HepG2 (cell line): ENCODE data around the gene PRADC1. TPM values are rescaled to one million over a fixed set of nuclear protein-coding genes. Genes with fewer than 3 reads are reported as not detected.

Experiments
- GTF2F1 ChIP-seq: fragments of 150-350 bp; IDR thresholded peaks from 2 replicates; pipeline ENCODE4 v1.6.1; 2014; ENCODE audit warnings: low read length
- HNF4A ChIP-seq: sonication (generic); formaldehyde crosslinking; IDR thresholded peaks from 2 replicates; pipeline ENCODE4 v1.4.0; 2020; ENCODE audit warnings: missing genetic modification reagents
- ISX ChIP-seq: sonication (generic); formaldehyde crosslinking; conservative IDR thresholded peaks from 2 replicates; pipeline ENCODE4 v1.5.0; 2020; ENCODE audit warnings: missing genetic modification reagents
- KLF13 ChIP-seq: sonication (generic); formaldehyde crosslinking; IDR thresholded peaks from 2 replicates; pipeline ENCODE4 v1.4.0; 2020; ENCODE audit warnings: mild to moderate bottlenecking, missing genetic modification reagents
- NFKBIZ ChIP-seq: IDR thresholded peaks from 2 replicates; pipeline ENCODE4 v1.6.1; 2018; ENCODE audit warnings: missing genetic modification reagents, missing compliant biosample characterization
- NFYC ChIP-seq: IDR thresholded peaks from 2 replicates; pipeline ENCODE4 v1.6.1; 2016; ENCODE audit warnings: missing genetic modification reagents, missing compliant biosample characterization
- NR2C2 ChIP-seq: sonication (generic); formaldehyde crosslinking; IDR thresholded peaks from 2 replicates; pipeline ENCODE4 v1.4.0; 2020; ENCODE audit warnings: missing genetic modification reagents, mild to moderate bottlenecking, moderate library complexity, borderline replicate concordance
- RARG ChIP-seq: sonication (generic); formaldehyde crosslinking; IDR thresholded peaks from 2 replicates; pipeline ENCODE4 v1.4.0; 2020; ENCODE audit warnings: low read depth, mild to moderate bottlenecking, missing genetic modification reagents
- SIX1 ChIP-seq: sonication (generic); formaldehyde crosslinking; IDR thresholded peaks from 2 replicates; pipeline ENCODE4 v1.4.0; 2020; ENCODE audit warnings: missing genetic modification reagents, borderline replicate concordance
- SRY ChIP-seq: sonication (generic); formaldehyde crosslinking; IDR thresholded peaks from 2 replicates; pipeline ENCODE4 v1.8.0; 2022; ENCODE audit warnings: mild to moderate bottlenecking, missing genetic modification reagents
- SSRP1 ChIP-seq: IDR thresholded peaks from 2 replicates; pipeline ENCODE4 v1.6.1; 2016; ENCODE audit warnings: control low read depth
- ZEB1 ChIP-seq: IDR thresholded peaks from 2 replicates; pipeline ENCODE4 v1.6.1; 2012; ENCODE audit warnings: mild to moderate bottlenecking, low read depth, inconsistent platforms; ENCODE audit not compliant: insufficient replicate concordance
- ZNF224 ChIP-seq: sonication (generic); formaldehyde crosslinking; IDR thresholded peaks from 2 replicates; pipeline ENCODE4 v1.5.0; 2020; ENCODE audit warnings: mild to moderate bottlenecking, missing genetic modification reagents
- ZNF30 ChIP-seq: sonication (generic); formaldehyde crosslinking; IDR thresholded peaks from 2 replicates; pipeline ENCODE4 v1.5.0; 2020; ENCODE audit warnings: mild to moderate bottlenecking, missing genetic modification reagents
- ZNF331 ChIP-seq: sonication (generic); formaldehyde crosslinking; IDR thresholded peaks from 2 replicates; pipeline ENCODE4 v1.4.0; 2020; ENCODE audit warnings: missing genetic modification reagents
- ZNF451 ChIP-seq: sonication (generic); formaldehyde crosslinking; IDR thresholded peaks from 2 replicates; pipeline ENCODE4 v1.5.0; 2020; ENCODE audit warnings: mild to moderate bottlenecking, missing genetic modification reagents
- ZNF543 ChIP-seq: sonication (generic); formaldehyde crosslinking; IDR thresholded peaks from 2 replicates; pipeline ENCODE4 v1.4.0; 2020; ENCODE audit warnings: mild to moderate bottlenecking, missing genetic modification reagents
- ZNF780A ChIP-seq: sonication (generic); formaldehyde crosslinking; IDR thresholded peaks from 2 replicates; pipeline ENCODE4 v1.8.0; 2022; ENCODE audit warnings: mild to moderate bottlenecking, missing genetic modification reagents, moderate library complexity
- polyA plus RNA-seq, 8 experiments: library from polyadenylated mRNA; depleted of rRNA in 3 of 8; stranded (reverse) in 7 of 8; unstranded in 1 of 8; fragments of >200 nt; fragmentation: Illumina TruSeq in 4 of 8; extraction: Trizol in 4 of 8; gene quantifications; 2 replicates each; pipeline versions ENCODE4 v1.2.1 to v1.2.3, GENCODE V29; 2011 to 2016; ENCODE audit warnings: low read depth in 4 of 8, missing spikeins in 1 of 8, mixed read lengths in 1 of 8; ENCODE audit not compliant: insufficient read depth in 1 of 8
- total RNA-seq, 5 experiments: library from RNA; depleted of rRNA; stranded (reverse); fragments of >200 nt; fragmentation: Illumina TruSeq; extraction: Trizol; gene quantifications; 2 replicates each; pipeline ENCODE4 v1.2.3, GENCODE V29; 2016; ENCODE audit warnings: low read depth in 1 of 5
- TF ChIP-seq, protein P1 (sequence below): sonication (generic); formaldehyde crosslinking; IDR thresholded peaks from 2 replicates; pipeline ENCODE4 v1.8.0; 2022; ENCODE audit warnings: missing genetic modification reagents, mild to moderate bottlenecking, borderline replicate concordance
- TF ChIP-seq, protein P2 (sequence below): sonication (generic); formaldehyde crosslinking; IDR thresholded peaks from 2 replicates; pipeline ENCODE4 v1.4.0; 2020; ENCODE audit warnings: missing genetic modification reagents, borderline replicate concordance
- TF ChIP-seq, protein P3 (sequence below): sonication (generic); formaldehyde crosslinking; IDR thresholded peaks from 2 replicates; pipeline ENCODE4 v1.5.0; 2020; ENCODE audit warnings: mild to moderate bottlenecking, missing genetic modification reagents
- TF ChIP-seq, protein P4 (sequence below): sonication (generic); formaldehyde crosslinking; IDR thresholded peaks from 2 replicates; pipeline ENCODE4 v1.8.1; 2022; ENCODE audit warnings: mild to moderate bottlenecking, missing genetic modification reagents
- TF ChIP-seq, protein P5 (sequence below): sonication (generic); formaldehyde crosslinking; IDR thresholded peaks from 2 replicates; pipeline ENCODE4 v1.8.1; 2023; ENCODE audit warnings: mild to moderate bottlenecking, missing genetic modification reagents

The PRADC1 gene
- total and polyA plus RNA-seq, 2 of the 13 experiments (the other 11 are each of a cell fraction or from before 2014, with no cell fraction given): 12.1 to 37.2 TPM

DNA sequence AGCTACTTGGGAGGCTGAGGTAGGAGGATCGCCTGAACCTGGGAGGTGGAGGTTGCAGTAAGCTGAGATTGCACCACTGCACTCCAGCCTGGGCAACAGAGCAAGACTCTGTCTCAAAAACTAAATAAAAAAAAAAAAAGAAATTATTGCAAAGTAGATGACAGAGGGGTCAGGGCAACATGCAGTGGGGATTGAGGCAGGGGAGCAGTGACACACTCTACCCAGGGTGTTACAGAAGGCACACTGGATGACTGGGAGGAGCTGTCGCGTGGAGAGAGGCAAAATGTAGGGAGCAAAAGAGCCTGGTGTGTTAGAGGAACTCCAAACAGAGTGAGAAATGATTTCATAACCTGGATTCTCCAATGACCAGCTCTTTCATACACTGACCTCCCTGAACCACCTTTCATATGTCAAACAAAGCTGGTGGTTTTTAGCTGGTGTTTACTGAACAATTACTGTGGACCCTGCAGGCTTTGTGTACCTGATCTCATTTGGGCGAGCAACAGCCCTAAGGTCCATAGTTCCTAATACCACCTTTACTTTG, 29.1 kb upstream of the PRADC1 start (continued):
- no peak for TF ChIP-seq RARG (CRISPR knock-in tag)
- no peak for TF ChIP-seq ZNF224 (CRISPR knock-in tag)
- TF ChIP-seq, protein P1, sequence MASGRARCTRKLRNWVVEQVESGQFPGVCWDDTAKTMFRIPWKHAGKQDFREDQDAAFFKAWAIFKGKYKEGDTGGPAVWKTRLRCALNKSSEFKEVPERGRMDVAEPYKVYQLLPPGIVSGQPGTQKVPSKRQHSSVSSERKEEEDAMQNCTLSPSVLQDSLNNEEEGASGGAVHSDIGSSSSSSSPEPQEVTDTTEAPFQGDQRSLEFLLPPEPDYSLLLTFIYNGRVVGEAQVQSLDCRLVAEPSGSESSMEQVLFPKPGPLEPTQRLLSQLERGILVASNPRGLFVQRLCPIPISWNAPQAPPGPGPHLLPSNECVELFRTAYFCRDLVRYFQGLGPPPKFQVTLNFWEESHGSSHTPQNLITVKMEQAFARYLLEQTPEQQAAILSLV: no peak
- TF ChIP-seq ZNF543 (CRISPR knock-in tag): no peak
- no peak for TF ChIP-seq GTF2F1
- no peak for TF ChIP-seq ZNF451
- TF ChIP-seq, protein P2, sequence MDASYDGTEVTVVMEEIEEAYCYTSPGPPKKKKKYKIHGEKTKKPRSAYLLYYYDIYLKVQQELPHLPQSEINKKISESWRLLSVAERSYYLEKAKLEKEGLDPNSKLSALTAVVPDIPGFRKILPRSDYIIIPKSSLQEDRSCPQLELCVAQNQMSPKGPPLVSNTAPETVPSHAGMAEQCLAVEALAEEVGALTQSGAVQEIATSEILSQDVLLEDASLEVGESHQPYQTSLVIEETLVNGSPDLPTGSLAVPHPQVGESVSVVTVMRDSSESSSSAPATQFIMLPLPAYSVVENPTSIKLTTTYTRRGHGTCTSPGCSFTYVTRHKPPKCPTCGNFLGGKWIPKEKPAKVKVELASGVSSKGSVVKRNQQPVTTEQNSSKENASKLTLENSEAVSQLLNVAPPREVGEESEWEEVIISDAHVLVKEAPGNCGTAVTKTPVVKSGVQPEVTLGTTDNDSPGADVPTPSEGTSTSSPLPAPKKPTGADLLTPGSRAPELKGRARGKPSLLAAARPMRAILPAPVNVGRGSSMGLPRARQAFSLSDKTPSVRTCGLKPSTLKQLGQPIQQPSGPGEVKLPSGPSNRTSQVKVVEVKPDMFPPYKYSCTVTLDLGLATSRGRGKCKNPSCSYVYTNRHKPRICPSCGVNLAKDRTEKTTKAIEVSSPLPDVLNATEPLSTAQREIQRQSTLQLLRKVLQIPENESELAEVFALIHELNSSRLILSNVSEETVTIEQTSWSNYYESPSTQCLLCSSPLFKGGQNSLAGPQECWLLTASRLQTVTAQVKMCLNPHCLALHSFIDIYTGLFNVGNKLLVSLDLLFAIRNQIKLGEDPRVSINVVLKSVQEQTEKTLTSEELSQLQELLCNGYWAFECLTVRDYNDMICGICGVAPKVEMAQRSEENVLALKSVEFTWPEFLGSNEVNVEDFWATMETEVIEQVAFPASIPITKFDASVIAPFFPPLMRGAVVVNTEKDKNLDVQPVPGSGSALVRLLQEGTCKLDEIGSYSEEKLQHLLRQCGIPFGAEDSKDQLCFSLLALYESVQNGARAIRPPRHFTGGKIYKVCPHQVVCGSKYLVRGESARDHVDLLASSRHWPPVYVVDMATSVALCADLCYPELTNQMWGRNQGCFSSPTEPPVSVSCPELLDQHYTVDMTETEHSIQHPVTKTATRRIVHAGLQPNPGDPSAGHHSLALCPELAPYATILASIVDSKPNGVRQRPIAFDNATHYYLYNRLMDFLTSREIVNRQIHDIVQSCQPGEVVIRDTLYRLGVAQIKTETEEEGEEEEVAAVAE: peak; percentile 95
- TF ChIP-seq ISX (CRISPR knock-in tag): no peak
- TF ChIP-seq, protein P3, sequence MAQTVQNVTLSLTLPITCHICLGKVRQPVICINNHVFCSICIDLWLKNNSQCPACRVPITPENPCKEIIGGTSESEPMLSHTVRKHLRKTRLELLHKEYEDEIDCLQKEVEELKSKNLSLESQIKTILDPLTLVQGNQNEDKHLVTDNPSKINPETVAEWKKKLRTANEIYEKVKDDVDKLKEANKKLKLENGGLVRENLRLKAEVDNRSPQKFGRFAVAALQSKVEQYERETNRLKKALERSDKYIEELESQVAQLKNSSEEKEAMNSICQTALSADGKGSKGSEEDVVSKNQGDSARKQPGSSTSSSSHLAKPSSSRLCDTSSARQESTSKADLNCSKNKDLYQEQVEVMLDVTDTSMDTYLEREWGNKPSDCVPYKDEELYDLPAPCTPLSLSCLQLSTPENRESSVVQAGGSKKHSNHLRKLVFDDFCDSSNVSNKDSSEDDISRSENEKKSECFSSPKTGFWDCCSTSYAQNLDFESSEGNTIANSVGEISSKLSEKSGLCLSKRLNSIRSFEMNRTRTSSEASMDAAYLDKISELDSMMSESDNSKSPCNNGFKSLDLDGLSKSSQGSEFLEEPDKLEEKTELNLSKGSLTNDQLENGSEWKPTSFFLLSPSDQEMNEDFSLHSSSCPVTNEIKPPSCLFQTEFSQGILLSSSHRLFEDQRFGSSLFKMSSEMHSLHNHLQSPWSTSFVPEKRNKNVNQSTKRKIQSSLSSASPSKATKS: no peak; the same call in 1 of the 2 replicates
- no peak for TF ChIP-seq NFKBIZ (CRISPR knock-in tag)
- TF ChIP-seq, protein P4, sequence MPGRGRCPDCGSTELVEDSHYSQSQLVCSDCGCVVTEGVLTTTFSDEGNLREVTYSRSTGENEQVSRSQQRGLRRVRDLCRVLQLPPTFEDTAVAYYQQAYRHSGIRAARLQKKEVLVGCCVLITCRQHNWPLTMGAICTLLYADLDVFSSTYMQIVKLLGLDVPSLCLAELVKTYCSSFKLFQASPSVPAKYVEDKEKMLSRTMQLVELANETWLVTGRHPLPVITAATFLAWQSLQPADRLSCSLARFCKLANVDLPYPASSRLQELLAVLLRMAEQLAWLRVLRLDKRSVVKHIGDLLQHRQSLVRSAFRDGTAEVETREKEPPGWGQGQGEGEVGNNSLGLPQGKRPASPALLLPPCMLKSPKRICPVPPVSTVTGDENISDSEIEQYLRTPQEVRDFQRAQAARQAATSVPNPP (CRISPR knock-in tag): no peak
- TF ChIP-seq NR2C2 (CRISPR knock-in tag): peak; percentile 66
- no peak for TF ChIP-seq KLF13 (CRISPR knock-in tag)
- peak; percentile 98 for TF ChIP-seq ZNF331 (CRISPR knock-in tag)
- TF ChIP-seq, protein P5, sequence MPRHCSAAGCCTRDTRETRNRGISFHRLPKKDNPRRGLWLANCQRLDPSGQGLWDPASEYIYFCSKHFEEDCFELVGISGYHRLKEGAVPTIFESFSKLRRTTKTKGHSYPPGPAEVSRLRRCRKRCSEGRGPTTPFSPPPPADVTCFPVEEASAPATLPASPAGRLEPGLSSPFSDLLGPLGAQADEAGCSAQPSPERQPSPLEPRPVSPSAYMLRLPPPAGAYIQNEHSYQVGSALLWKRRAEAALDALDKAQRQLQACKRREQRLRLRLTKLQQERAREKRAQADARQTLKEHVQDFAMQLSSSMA (CRISPR knock-in tag): no peak
- TF ChIP-seq SSRP1 (CRISPR knock-in tag): 0 out of 2 replicates have a peak, but pooled peaks have one; percentile 56
- TF ChIP-seq ZNF30 (CRISPR knock-in tag): no peak
- no peak for TF ChIP-seq SRY
- TF ChIP-seq SIX1 (CRISPR knock-in tag): peak; percentile 78; the same call in 1 of the 2 replicates
- peak; percentile 48 for TF ChIP-seq NFYC
- TF ChIP-seq HNF4A: peak; percentile 97
- no peak for TF ChIP-seq ZNF780A (CRISPR knock-in tag)
- no peak for TF ChIP-seq ZEB1
